Measurements from ENCODE around the gene EIPR1. TPM values are rescaled to one million over a fixed set of nuclear protein-coding genes. Genes with fewer than 3 reads are reported as not detected.

Gene EIPR1
- total and polyA plus RNA-seq, 2 experiments from 2014 or later: 17.4 to 46.3 TPM

- TF ChIP-seq ETS1 (IDR thresholded peaks at IDR 0.05): no peak
Measured at GRCh38 chr2:3233877-3234276, 143.7 kb downstream of the EIPR1 start (continued).

GRCh38 chr2:3229221-3229620, 148.4 kb downstream of the EIPR1 start:
- H3K27ac ChIP-seq (ENCODE audit: low read depth): no peak overlapping the region
- no peak overlapping the region for H3K4me3 Mint-ChIP-seq
- H3K79me2 ChIP-seq (replicated peaks; ENCODE audit: insufficient read depth): no peaks in the 10 kb centered on the region
- H3K27me3 ChIP-seq (ENCODE audit: insufficient read depth): no peaks in the 10 kb centered on the region
- H3K9me3 Mint-ChIP-seq: peaks cover 32% of the 10 kb centered on the region
- H3K9me2 ChIP-seq (ENCODE audit: insufficient read depth): peaks cover 5% of the 10 kb centered on the region; the same call in 1 of the 2 replicates
- H3K4me1 ChIP-seq (ENCODE audit: insufficient read depth): no peaks in the 10 kb centered on the region
- no peak for ATAC-seq
- 0 out of 3 replicates have a peak, but pooled peaks cover 3% of the 10 kb centered on the region for H3K4me1 Mint-ChIP-seq
- no peaks in the 10 kb centered on the region for H3K27me3 Mint-ChIP-seq (ENCODE audit: insufficient read depth, low read depth, poor library complexity)
- no peaks in the 10 kb centered on the region for H4K20me1 ChIP-seq (replicated peaks; ENCODE audit: insufficient read depth)
- peaks cover 48% of the 10 kb centered on the region for H3K36me3 Mint-ChIP-seq (ENCODE audit: low read depth)
- TF ChIP-seq CTCF (conservative IDR thresholded peaks at IDR 0.05; ENCODE audit: low read depth in 2 of 2): no peak
- TF ChIP-seq REST (IDR thresholded peaks at IDR 0.05; ENCODE audit: unreplicated experiment): no peak
- no peak for TF ChIP-seq STAT1 (IDR thresholded peaks at IDR 0.05; ENCODE audit: unreplicated experiment)
- H2AFZ ChIP-seq: no peak overlapping the region
- H3K36me3 ChIP-seq (ENCODE audit: insufficient read depth): no peaks in the 10 kb centered on the region
- no peak for DNase-seq (ENCODE audit: low spot score)
- H3K4me3 ChIP-seq: no peak overlapping the region
- no peak overlapping the region for H3K27ac Mint-ChIP-seq
- H3F3A ChIP-seq (replicated peaks; ENCODE audit: low read depth): no peaks in the 10 kb centered on the region
- H3K4me2 ChIP-seq: no peak overlapping the region

- no peak for TF ChIP-seq ZNF331 (CRISPR knock-in tag; IDR thresholded peaks at IDR 0.05; ENCODE audit: low read depth)
- TF ChIP-seq ETS1 (IDR thresholded peaks at IDR 0.05): no peak
- H2AFZ ChIP-seq: no peak overlapping the region
- no peak overlapping the region for H3K27ac Mint-ChIP-seq
- H3K4me3 ChIP-seq: no peak overlapping the region
- H3K4me1 ChIP-seq (ENCODE audit: insufficient read depth): no peaks in the 10 kb centered on the region
- H3K9me2 ChIP-seq (ENCODE audit: insufficient read depth): peaks cover 5% of the 10 kb centered on the region; the same call in 1 of the 2 replicates
- no peaks in the 10 kb centered on the region; the same call in 1 of the 2 replicates for H3K36me3 ChIP-seq (ENCODE audit: insufficient read depth)
- no peak for ATAC-seq
- 0 out of 2 replicates have a peak, but pooled peaks cover 4% of the 10 kb centered on the region for H3F3A ChIP-seq (replicated peaks; ENCODE audit: low read depth)
- H3K36me3 Mint-ChIP-seq (ENCODE audit: low read depth): peaks cover 50% of the 10 kb centered on the region
- H3K4me3 Mint-ChIP-seq: no peak overlapping the region
- peaks cover 45% of the 10 kb centered on the region for H3K9me3 Mint-ChIP-seq
- 0 out of 2 replicates have a peak, but pooled peaks cover 6% of the 10 kb centered on the region for H3K79me2 ChIP-seq (replicated peaks; ENCODE audit: insufficient read depth)
- H3K27me3 ChIP-seq (ENCODE audit: insufficient read depth): no peaks in the 10 kb centered on the region
- H3K4me2 ChIP-seq: no peak overlapping the region
- no peak for DNase-seq (ENCODE audit: low spot score)
- H3K4me1 Mint-ChIP-seq: 0 out of 3 replicates have a peak, but pooled peaks cover 3% of the 10 kb centered on the region
- peaks cover 8% of the 10 kb centered on the region for H3K27me3 Mint-ChIP-seq (ENCODE audit: insufficient read depth, low read depth, poor library complexity)
- H4K20me1 ChIP-seq (replicated peaks; ENCODE audit: insufficient read depth): no peaks in the 10 kb centered on the region
- H3K27ac ChIP-seq (ENCODE audit: low read depth): no peak overlapping the region
Measured at GRCh38 chr2:3224681-3225080, 152.9 kb downstream of the EIPR1 start.
